AG10803 (cell line): ENCODE results near the gene PPARG.
"Not testable (repeated sequence)": the region's sequence is repeated elsewhere in the genome, so short reads cannot be mapped to it uniquely, and the experiment has no call there.

Experiments
- DNase-seq: peaks from one replicate; pipeline ENCODE4 v3.0.0; 2010; ENCODE audit warnings: low read depth
- H3K4me3 ChIP-seq: 2 replicates; pipeline ENCODE4 v1.5.1; 2011; ENCODE audit warnings: mild to moderate bottlenecking, low read length, control low read depth
- CTCF ChIP-seq: conservative IDR thresholded peaks from 2 replicates; pipeline ENCODE4 v1.5.1; 2011; ENCODE audit warnings: mild to moderate bottlenecking, low read length, control low read depth, inconsistent platforms

The PPARG gene

DNA sequence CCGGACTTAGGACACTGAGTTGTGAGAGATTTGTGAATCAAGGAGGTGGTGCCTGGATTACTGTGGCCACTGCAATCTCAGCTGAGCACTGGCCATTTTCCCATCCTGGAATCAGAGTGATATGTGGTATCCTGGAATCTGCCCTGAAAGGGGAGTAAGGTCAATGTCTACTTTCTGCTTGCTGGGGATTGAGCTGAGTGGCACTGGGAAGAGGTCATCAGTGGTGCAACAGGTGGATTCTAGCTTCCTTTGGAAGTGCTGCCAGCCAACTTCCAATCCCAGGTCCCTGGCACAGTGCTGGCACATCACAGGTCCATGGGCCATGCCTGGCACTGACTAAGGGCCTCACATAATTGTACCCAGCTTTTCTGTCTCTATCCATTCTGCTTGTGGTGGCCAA, 174.8 kb downstream of the PPARG start:
- H3K4me3 ChIP-seq = no peak overlapping the region
- no peak for TF ChIP-seq CTCF
- DNase-seq = no peak

GRCh38 chr3:12464181-12464580, 175.3 kb downstream of the PPARG start:
- TF ChIP-seq CTCF = no peak
- no peak overlapping the region for H3K4me3 ChIP-seq
- no peak for DNase-seq

- DNase-seq = no peak
- TF ChIP-seq CTCF = no peak
- no peak overlapping the region for H3K4me3 ChIP-seq
Measured at GRCh38 chr3:12465151-12465835, 176.4 kb downstream of the PPARG start.

DNA sequence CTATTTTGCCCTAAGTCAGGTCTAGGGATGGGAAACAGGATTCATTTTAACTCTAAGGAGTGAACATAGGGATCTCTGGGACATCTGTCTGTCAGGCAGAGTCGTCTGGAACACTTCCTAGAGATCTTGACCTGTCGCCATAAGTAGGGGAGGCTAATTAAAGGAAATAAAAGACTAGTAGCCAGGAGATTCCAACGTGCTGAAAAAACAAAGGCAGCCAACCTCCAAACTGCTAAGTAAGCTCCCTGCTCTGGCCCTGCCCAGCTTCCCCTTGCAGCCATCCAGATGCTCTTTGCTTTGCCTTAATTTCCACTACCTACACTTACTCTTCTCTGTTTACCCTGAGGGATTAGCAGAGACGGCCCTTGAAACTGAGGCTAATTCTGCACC, 177.0 kb downstream of the PPARG start:
- no peak for DNase-seq
- no peak for TF ChIP-seq CTCF

GRCh38 chr3:12467746-12468145, 178.9 kb downstream of the PPARG start:
- TF ChIP-seq CTCF = no peak
- no peak overlapping the region for H3K4me3 ChIP-seq
- no peak for DNase-seq

More for the DNA sequence above, 177.0 kb downstream of the PPARG start:
- no peak overlapping the region for H3K4me3 ChIP-seq

GRCh38 chr3:12468276-12468675, 179.4 kb downstream of the PPARG start:
- no peak overlapping the region for H3K4me3 ChIP-seq
- no peak for TF ChIP-seq CTCF
- DNase-seq = no peak

DNA sequence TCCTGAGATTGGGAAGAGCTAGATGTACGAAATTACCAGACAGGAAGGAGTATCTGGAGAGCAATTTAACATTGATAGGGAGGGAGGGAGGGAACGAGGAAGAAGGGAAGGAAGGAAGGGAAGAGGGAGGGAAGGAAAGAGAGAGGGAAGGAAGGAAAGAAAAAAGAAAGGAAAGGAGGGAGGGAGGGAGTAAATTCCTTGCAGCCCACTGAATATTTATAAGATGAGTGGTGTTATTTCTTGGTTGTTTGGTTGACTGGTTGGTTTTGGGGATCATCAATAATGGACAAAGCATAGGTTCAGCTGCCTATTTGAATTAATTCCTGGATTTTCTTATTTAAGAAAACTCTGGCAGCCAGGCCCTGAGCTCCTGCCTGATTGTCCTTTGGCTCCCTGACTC, 179.9 kb downstream of the PPARG start:
- DNase-seq = no peak
- TF ChIP-seq CTCF = no peak
- H3K4me3 ChIP-seq = no peak overlapping the region

DNA sequence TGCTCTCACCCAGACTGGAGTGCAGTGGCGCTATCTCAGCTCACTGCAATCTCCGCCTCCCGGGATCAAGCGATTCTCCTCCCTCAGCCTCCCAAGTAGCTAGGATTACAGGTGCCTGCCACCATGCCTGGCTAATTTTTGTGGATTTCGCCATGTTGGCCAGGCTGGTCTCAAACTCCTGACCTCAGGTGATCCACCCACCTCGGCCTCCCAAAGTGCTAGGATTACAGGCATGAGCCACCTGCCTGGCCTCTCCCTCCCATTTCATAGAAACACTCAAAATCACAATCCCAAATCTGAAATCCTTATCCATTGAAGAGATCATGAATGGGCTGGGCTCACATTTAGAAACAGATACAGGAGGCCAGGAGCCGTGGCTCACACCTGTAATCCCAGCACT, 180.4 kb downstream of the PPARG start:
- H3K4me3 ChIP-seq, DNase-seq: not testable (repeated sequence)
